B cell (primary cell): ENCODE results near the gene BTG3. TPM values are rescaled to one million over a fixed set of nuclear protein-coding genes. Genes with fewer than 3 reads are reported as not detected.

Experiments
- ATAC-seq: fragments of 200-7000 bp; cut with Tn5 transposase; one replicate; pipeline ENCODE4 v1.10.0; 2021; ENCODE audit warnings: low read depth, mild to moderate bottlenecking, moderate number of reproducible peaks, moderate library complexity
- CTCF ChIA-PET: fragments of 350-600 bp; sonication (Branson Sonifier 250); formaldehyde crosslinking; loops from one replicate; lab custom pipeline; 2021; ENCODE audit warnings: antibody characterized with exemption, inconsistent platforms; lab: Charles Lee
- POLR2A ChIA-PET: fragments of 350-600 bp; sonication (Branson Sonifier 250); formaldehyde crosslinking; loops from one replicate; lab custom pipeline; 2021; ENCODE audit warnings: antibody characterized with exemption; lab: Charles Lee
- DNase-seq: peaks from one replicate; pipeline ENCODE4 v3.0.0; 2013
- H2AFZ ChIP-seq: 2 replicates; pipeline ENCODE4 v1.6.1; 2012; ENCODE audit warnings: mild to moderate bottlenecking, low read depth, low read length; ENCODE audit not compliant: insufficient read depth, poor library complexity, severe bottlenecking
- H3K27ac ChIP-seq, 2 donors: 1 replicate in 1 of 2; 2 replicates in 1 of 2; pipeline ENCODE4 v1.5.1; 2012 to 2013; ENCODE audit warnings: low read length in 2 of 2, mild to moderate bottlenecking in 2 of 2, moderate library complexity in 1 of 2
- H3K27me3 ChIP-seq, 4 experiments: fragments of 200-600 bp in 1 of 4; sonication (generic) in 1 of 4; replicated peaks in 1 of 4; 1 replicate in 2 of 4; 2 replicates in 2 of 4; pipeline versions ENCODE4 v1.6.1 to v1.7.0; 2013 to 2016; ENCODE audit warnings: low read length in 3 of 4, mild to moderate bottlenecking in 2 of 4, mixed read lengths in 1 of 4, moderate library complexity in 1 of 4; ENCODE audit not compliant: insufficient read depth in 4 of 4, control insufficient read depth in 3 of 4; ENCODE audit errors: control extremely low read depth in 1 of 4
- H3K36me3 ChIP-seq, 2 experiments: replicated peaks in 1 of 2; 1 replicate in 1 of 2; 2 replicates in 1 of 2; pipeline versions ENCODE4 v1.6.1 to v1.7.1; 2013; ENCODE audit warnings: low read length in 1 of 2; ENCODE audit not compliant: insufficient read depth in 2 of 2, control insufficient read depth in 1 of 2; ENCODE audit errors: control extremely low read depth in 1 of 2, extremely low read depth in 1 of 2
- H3K4me1 ChIP-seq, 2 donors: fragments of 200-600 bp in 1 of 2; sonication (generic) in 1 of 2; 1 replicate in 1 of 2; 2 replicates in 1 of 2; pipeline versions ENCODE4 v1.5.1 to v1.6.1; 2013 to 2017; ENCODE audit warnings: low read length in 2 of 2; ENCODE audit not compliant: control insufficient read depth in 2 of 2, insufficient read depth in 2 of 2
- H3K4me2 ChIP-seq: replicated peaks from 2 replicates; pipeline ENCODE3; 2012; ENCODE audit warnings: mild to moderate bottlenecking, low read depth, low read length; ENCODE audit not compliant: poor library complexity, severe bottlenecking
- H3K4me3 ChIP-seq, 5 experiments: fragments of 200-600 bp in 1 of 5; sonication (generic) in 1 of 5; 1 replicate in 3 of 5; 2 replicates in 2 of 5; pipeline versions ENCODE4 v1.5.1 to v1.7.0; 2011 to 2016; ENCODE audit warnings: low read length in 4 of 5, mild to moderate bottlenecking in 4 of 5, low read depth in 2 of 5, control low read depth in 1 of 5, moderate library complexity in 1 of 5; ENCODE audit not compliant: insufficient read depth in 1 of 5; ENCODE audit errors: control extremely low read depth in 1 of 5, extremely low read depth in 1 of 5
- H3K79me2 ChIP-seq: fragments of 200-600 bp; sonication (generic); one replicate; pipeline ENCODE4 v1.6.0; 2016; ENCODE audit warnings: low read length; ENCODE audit not compliant: control insufficient read depth, insufficient read depth
- H3K9ac ChIP-seq: fragments of 200-600 bp; sonication (generic); 2 replicates; pipeline ENCODE4 v1.6.1; 2017; ENCODE audit warnings: mild to moderate bottlenecking, low read length, moderate library complexity
- H3K9me3 ChIP-seq, 3 donors: one replicate each; pipeline versions ENCODE4 v1.6.1 to v1.7.1; 2013; ENCODE audit warnings: low read length in 2 of 3; ENCODE audit not compliant: control insufficient read depth in 2 of 3, insufficient read depth in 1 of 3; ENCODE audit errors: control extremely low read depth in 1 of 3
- H4K20me1 ChIP-seq: 2 replicates; pipeline ENCODE4 v1.6.0; 2012; ENCODE audit warnings: mild to moderate bottlenecking, low read length; ENCODE audit not compliant: insufficient read depth, control insufficient read depth, poor library complexity, severe bottlenecking
- H3K27ac Mint-ChIP-seq: one replicate; pipeline ENCODE4 v1.8.0; 2021; ENCODE audit warnings: mixed read lengths
- H3K27me3 Mint-ChIP-seq: one replicate; pipeline ENCODE4 v1.8.0; 2021; ENCODE audit warnings: mixed read lengths
- H3K4me1 Mint-ChIP-seq: one replicate; pipeline ENCODE4 v1.8.0; 2021; ENCODE audit warnings: mixed read lengths
- H3K4me3 Mint-ChIP-seq: one replicate; pipeline ENCODE4 v1.8.0; 2021; ENCODE audit warnings: mixed read lengths
- H3K9me3 Mint-ChIP-seq: one replicate; pipeline ENCODE4 v1.8.0; 2022; ENCODE audit warnings: mixed read lengths; ENCODE audit not compliant: insufficient read depth
- CTCF ChIP-seq: fragments of 200-600 bp; IDR thresholded peaks from one replicate; pipeline ENCODE4 v1.8.0; 2022; ENCODE audit warnings: antibody characterized with exemption, mild to moderate bottlenecking
- EZH2 ChIP-seq: IDR thresholded peaks from 2 replicates; pipeline ENCODE4 v1.6.1; 2012; ENCODE audit warnings: borderline replicate concordance, low read depth, mild to moderate bottlenecking, moderate library complexity, low read length; ENCODE audit not compliant: insufficient read depth, poor library complexity, severe bottlenecking
- WGBS: methylation state at CpG from one replicate; pipeline ENCODE4 v1.1.5; 2013; ENCODE audit warnings: missing lambda C conversion rate; ENCODE audit not compliant: insufficient coverage; 5-methylcytosine and 5-hydroxymethylcytosine counted together
- intact Hi-C: fragments of 100-400 bp; cut with micrococcal nuclease; formaldehyde crosslinking; loops from one replicate; pipeline ENCODE4 v1.10.0; 2022
- polyA plus RNA-seq: library from polyadenylated mRNA; depleted of rRNA; stranded (reverse); fragments of >200 nt; gene quantifications from 2 replicates; pipeline ENCODE4 v1.2.3, GENCODE V29; 2012
- total RNA-seq, 2 donors: library from RNA; stranded (reverse); fragments of 120-200 nt in 1 of 2; gene quantifications; 1 replicate in 1 of 2; 2 replicates in 1 of 2; pipeline versions ENCODE4 v1.2.3 to v1.2.4, GENCODE V29; 2013 to 2022

BTG3 gene
- total and polyA plus RNA-seq, 2 donors (not counting 1 experiment from before 2014, with no cell fraction given), result 11.8 to 14.9 TPM

DNA sequence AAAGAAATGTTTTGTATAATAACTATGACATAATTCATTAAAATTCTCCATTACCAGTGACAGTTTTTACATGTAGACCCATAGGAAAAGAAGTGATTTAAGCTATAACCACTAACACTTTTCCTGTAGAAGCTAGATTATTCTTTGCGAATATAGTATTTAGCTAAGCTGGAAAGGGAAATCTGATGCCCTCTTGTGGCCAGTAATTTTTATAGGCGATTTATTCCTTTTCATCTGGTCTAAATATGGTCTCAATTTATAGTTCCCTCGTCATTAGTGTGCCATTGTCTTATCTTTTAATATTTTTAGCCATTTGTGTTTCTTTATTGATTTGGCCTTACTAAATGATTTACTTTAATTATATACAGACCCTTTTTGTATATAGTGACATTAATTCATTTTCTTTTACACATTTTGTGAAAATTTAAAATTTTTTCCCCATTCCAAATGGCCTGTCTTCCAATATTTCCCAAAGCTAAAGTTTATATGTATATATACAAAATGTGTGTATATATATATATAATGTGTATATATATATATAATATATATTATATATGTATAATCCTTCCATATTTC lies 26.7 kb downstream of the BTG3 start:
- Histone ChIP-seq H3K4me3 (no peak overlapping the region), H3K79me2 (no peaks in the 10 kb centered on the region), H3K36me3 (no peaks in the 10 kb centered on the region), H3K9ac (no peak overlapping the region), H3K27ac (no peak overlapping the region), H2AFZ (no peak overlapping the region), H3K9me3 (no peaks in the 10 kb centered on the region), H4K20me1 (no peaks in the 10 kb centered on the region), H3K4me1 (no peaks in the 10 kb centered on the region), H3K4me2 (no peak overlapping the region), H3K27me3 (no peaks in the 10 kb centered on the region)
- intact Hi-C loops, result loop anchor here (10.0 kb wide), 1 partner anchor 201 kb away; no protein-coding TSS in a partner anchor
- DNase-seq, result peak; percentile 40
- Mint-ChIP-seq H3K27me3 (no peaks in the 10 kb centered on the region), H3K27ac (no peak overlapping the region), H3K4me3 (no peak overlapping the region), H3K9me3 (no peaks in the 10 kb centered on the region), H3K4me1 (no peaks in the 10 kb centered on the region)
- ChIA-PET POLR2A (no interaction called here), CTCF (interaction anchor here (1.3 to 2.8 kb wide), 3 partner anchors 16 to 200 kb away, joined by 3 to 16 read pairs (median 3); no protein-coding TSS in a partner anchor)
- no peak for ATAC-seq
- TF ChIP-seq EZH2 (no peak), CTCF (peak; percentile 58)
- WGBS, result no CpG with 5 or more reads among the region's 3 CpGs

DNA sequence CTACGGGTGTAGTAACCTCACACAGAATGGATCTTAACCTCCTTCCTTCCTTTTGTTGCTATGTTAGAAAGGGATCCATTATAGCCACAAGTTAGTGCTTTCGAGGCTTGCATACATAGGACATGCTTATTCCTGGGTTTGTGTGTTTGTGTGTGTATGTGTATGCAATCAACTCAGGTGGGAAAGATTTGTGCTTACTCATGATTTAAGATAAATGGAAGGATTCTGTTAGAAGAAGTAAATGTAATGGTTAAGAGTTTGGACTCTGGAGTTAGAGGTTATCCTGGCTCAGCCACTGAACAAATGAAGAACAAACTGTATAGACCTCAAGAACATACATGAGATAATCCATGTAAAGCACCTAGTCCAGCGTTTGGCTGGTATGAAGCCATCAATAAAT lies 28.8 kb downstream of the BTG3 start:
- Histone ChIP-seq H4K20me1 (no peaks in the 10 kb centered on the region), H3K9me3 (no peaks in the 10 kb centered on the region), H3K79me2 (no peaks in the 10 kb centered on the region), H3K4me3 (no peak overlapping the region), H2AFZ (no peak overlapping the region), H3K4me1 (no peaks in the 10 kb centered on the region), H3K4me2 (no peak overlapping the region), H3K27ac (no peak overlapping the region), H3K27me3 (no peaks in the 10 kb centered on the region), H3K36me3 (no peaks in the 10 kb centered on the region), H3K9ac (no peak overlapping the region)
- H3K4me3 Mint-ChIP-seq, result no peak overlapping the region
- H3K9me3 Mint-ChIP-seq, result no peaks in the 10 kb centered on the region
- ChIA-PET CTCF (interaction anchor here (2.8 kb wide), 1 partner anchor 197 kb away, joined by 16 read pairs; no protein-coding TSS in a partner anchor), POLR2A (no interaction called here)
- DNase-seq (no peak), ATAC-seq (no peak)
- H3K4me1 Mint-ChIP-seq, result no peaks in the 10 kb centered on the region
- H3K27ac Mint-ChIP-seq, result no peak overlapping the region
- TF ChIP-seq EZH2 (no peak), CTCF (no peak)
- no CpG with 5 or more reads among the region's 3 CpGs for WGBS
- no peaks in the 10 kb centered on the region for H3K27me3 Mint-ChIP-seq
- intact Hi-C loops, result loop anchor here (10.0 kb wide), 1 partner anchor 199 kb away; no protein-coding TSS in a partner anchor
